Heart right ventricle (tissue), 16 donors: Measurements from ENCODE around the gene GOLIM4. TPM values are rescaled to one million over a fixed set of nuclear protein-coding genes. Genes with fewer than 3 reads are reported as not detected.
A peak's percentile ranks its signal among the peaks of the same experiment; 100 is the strongest.

Source experiments
- ATAC-seq, 8 donors: fragments of 200-7000 bp; cut with Tn5 transposase; one replicate each; pipeline ENCODE4 v1.9.1; 2020; ENCODE audit warnings: mild to moderate bottlenecking in 8 of 8, moderate library complexity in 8 of 8, moderate number of reproducible peaks in 1 of 8
- DNase-seq, 2 donors: peaks; one replicate each; pipeline ENCODE4 v3.0.0-alpha.2; 2020
- H3K27ac ChIP-seq, 10 donors: fragments of 200-600 bp; sonication (generic) in 2 of 10; one replicate each; pipeline versions ENCODE4 v1.5.0 to v1.8.0; 2020 to 2022; ENCODE audit warnings: mild to moderate bottlenecking in 3 of 10
- H3K27me3 ChIP-seq, 7 donors: fragments of 200-600 bp; one replicate each; pipeline ENCODE4 v1.8.0; 2021 to 2022; ENCODE audit warnings: mild to moderate bottlenecking in 2 of 7
- H3K36me3 ChIP-seq, 9 donors: fragments of 200-600 bp; sonication (generic) in 1 of 9; one replicate each; pipeline versions ENCODE4 v1.5.0 to v1.8.0; 2020 to 2022; ENCODE audit warnings: mild to moderate bottlenecking in 2 of 9
- H3K4me1 ChIP-seq, 9 donors: fragments of 200-600 bp; sonication (generic) in 1 of 9; one replicate each; pipeline versions ENCODE4 v1.5.0 to v1.8.0; 2020 to 2022; ENCODE audit warnings: mild to moderate bottlenecking in 4 of 9
- H3K4me3 ChIP-seq, 10 donors: fragments of 200-600 bp; sonication (generic) in 2 of 10; one replicate each; pipeline versions ENCODE4 v1.5.0 to v1.8.0; 2020 to 2022; ENCODE audit warnings: mild to moderate bottlenecking in 7 of 10, moderate library complexity in 2 of 10
- H3K9me3 ChIP-seq, 11 donors: fragments of 200-600 bp in 10 of 11; sonication (generic) in 2 of 11; one replicate each; pipeline versions ENCODE4 v1.5.0 to v1.8.0; 2013 to 2022; ENCODE audit warnings: mild to moderate bottlenecking in 2 of 11, control low read depth in 1 of 11, moderate library complexity in 1 of 11
- CTCF ChIP-seq, 9 donors: fragments of 200-600 bp; sonication (generic) in 2 of 9; IDR thresholded peaks; one replicate each; pipeline versions ENCODE4 v1.5.0 to v1.8.0; 2021 to 2022; ENCODE audit warnings: antibody characterized with exemption in 9 of 9, mild to moderate bottlenecking in 5 of 9, moderate library complexity in 1 of 9
- WGBS, 2 donors: extraction: QIAGEN DNeasy Blood & Tissue Kit; methylation state at CpG; one replicate each; pipeline ENCODE4 v1.1.7; 2013; ENCODE audit warnings: inconsistent platforms in 1 of 2; 5-methylcytosine and 5-hydroxymethylcytosine counted together
- intact Hi-C, 10 donors: fragments of 100-400 bp; cut with DNase I; formaldehyde crosslinking; loops; one replicate each; pipeline versions ENCODE4 v1.11.1 to v1.14.2; 2022
- polyA plus RNA-seq, 2 donors: library from polyadenylated mRNA; stranded (reverse); fragments of 200-250 nt; gene quantifications; one replicate each; pipeline ENCODE4 v1.2.3, GENCODE V29; 2013
- total RNA-seq, 10 donors: library from RNA; stranded (reverse); fragmentation: NEBNext Ultra II Directional in 3 of 10; extraction: Animal tissue kit (Norgen Biotek cat#: 25700) in 3 of 10; gene quantifications; one replicate each; pipeline versions ENCODE4 v1.2.1 to v1.2.4, GENCODE V29; 2021 to 2023
- donor health status: Arrhythmogenic right ventricular cardiomyopathy.
- donor health status: ischemic (EF 13 %, LVEDD 7.1; RV severe dilation, severe dysfunction).
- donor health status: healthy with polysubstance abuse.
- donor health status: DM: no; HTN: yes; CAD: no.
- donor health status: DM: no; HTN: no; CAD: no.
- donor health status: ischemic (EF 25% LVEDD 6.9; RV normal size, moderate dysfunction).
- donor health status: ischemic (EF 25% LVEDD 5.7; RV mildly dilated, moderate dysfunction).
- donor health status: healthy.
- donor health status: DM: yes; HTN: yes; CAD: no.
- donor health status: Ischemic cardiomyopathy.
- donor health status: ischemic (EF 35%, LVEDD 5.7; RV mildly dilated, moderate dysfunction).
- donor health status: nonischemic (EF 11% LVEDD 7.7; RV severe dilation, severe dysfunction).
- donor health status: DM: yes; HTN: yes; CAD: no.
- donor health status: PGD.
- donor health status: ischemic (EF 29% LVEDD 5.4; RV normal size, mild dysfunction).
- donor health status: nonischemic (EF 23%, LVEDD 6.1; RV moderate dilation, normal function).

GOLIM4 gene
- total and polyA plus RNA-seq, 12 donors = 18.8 to 103 (median 69.8) TPM

- Histone ChIP-seq H3K27ac (no peak overlapping the region), H3K9me3 (peaks cover 0 to 8% (median 0%) of the 10 kb centered on the region in 11 donors), H3K36me3 (no peaks in the 10 kb centered on the region), H3K4me1 (peaks cover 0 to 12% (median 0%) of the 10 kb centered on the region in 9 donors), H3K4me3 (no peak overlapping the region), H3K27me3 (no peaks in the 10 kb centered on the region)
- ATAC-seq = no peak
- WGBS, 2 donors = 86 to 93% methylated on average over 6 of the region's 6 CpGs
- DNase-seq = no peak
- TF ChIP-seq CTCF (IDR thresholded peaks at IDR 0.05) = no peak
- intact Hi-C loops = no loop called here
These were observed 104.5 kb downstream of the GOLIM4 start for GRCh38 chr3:167991213-167991612.

GRCh38 chr3:167989999-167990398, 105.7 kb downstream of the GOLIM4 start:
- ATAC-seq = peak in 2 of 8 donors; percentile 47 to 76
- Histone ChIP-seq H3K4me1 (peaks cover 0 to 12% (median 0%) of the 10 kb centered on the region in 9 donors), H3K9me3 (peaks cover 0 to 13% (median 0%) of the 10 kb centered on the region in 11 donors), H3K27ac (peak overlapping the region in 5 of 10 donors; percentile 34 to 58 (median 52)), H3K36me3 (no peaks in the 10 kb centered on the region), H3K4me3 (no peak overlapping the region), H3K27me3 (no peaks in the 10 kb centered on the region)
- WGBS, 2 donors = 58 to 63% methylated on average over 6 of the region's 6 CpGs
- intact Hi-C loops = no loop called here
- no peak for DNase-seq
- no peak for TF ChIP-seq CTCF (IDR thresholded peaks at IDR 0.05)

GRCh38 chr3:167989066-167989465, 106.7 kb downstream of the GOLIM4 start:
- H3K4me1 ChIP-seq = peaks cover 0 to 12% (median 0%) of the 10 kb centered on the region in 9 donors
- no peak overlapping the region for H3K4me3 ChIP-seq
- no peaks in the 10 kb centered on the region for H3K27me3 ChIP-seq
- no peak for ATAC-seq
- intact Hi-C loops = no loop called here
- H3K27ac ChIP-seq = peak overlapping the region in 5 of 10 donors; percentile 34 to 58 (median 52)
- 41 to 49% methylated on average over 2 of the region's 2 CpGs for WGBS, 2 donors
- no peak for DNase-seq
- peaks cover 0 to 13% (median 0%) of the 10 kb centered on the region in 11 donors for H3K9me3 ChIP-seq
- TF ChIP-seq CTCF (IDR thresholded peaks at IDR 0.05) = no peak
- no peaks in the 10 kb centered on the region for H3K36me3 ChIP-seq

- 81 to 89% methylated on average over 2 of the region's 2 CpGs for WGBS, 2 donors
- H3K27ac ChIP-seq = no peak overlapping the region
- H3K4me1 ChIP-seq = no peaks in the 10 kb centered on the region
- H3K36me3 ChIP-seq = no peaks in the 10 kb centered on the region
- intact Hi-C loops = no loop called here
- H3K27me3 ChIP-seq = no peaks in the 10 kb centered on the region
- no peak for TF ChIP-seq CTCF (IDR thresholded peaks at IDR 0.05)
- ATAC-seq (no peak), DNase-seq (no peak)
- no peak overlapping the region for H3K4me3 ChIP-seq
- H3K9me3 ChIP-seq = peaks cover 0 to 13% (median 0%) of the 10 kb centered on the region in 11 donors
These were observed 112.1 kb downstream of the GOLIM4 start for GRCh38 chr3:167983583-167983982.
